SK-N-DZ (cell line): Measurements from ENCODE around the gene CCR2.
"Not testable (repeated sequence)": the region's sequence is repeated elsewhere in the genome, so short reads cannot be mapped to it uniquely, and the experiment has no call there.

Experiments
- DNase-seq: peaks from one replicate; pipeline ENCODE4 v3.0.0-alpha.2; 2015; ENCODE audit warnings: low spot score

Gene CCR2

GRCh38 chr3:46401579-46401978 lies 47.7 kb downstream of the CCR2 start:
- DNase-seq: no peak

- DNase-seq: not testable (repeated sequence)
Observed at GRCh38 chr3:46402902-46403301, 49.0 kb downstream of the CCR2 start.

GRCh38 chr3:46405301-46406019 lies 51.5 kb downstream of the CCR2 start:
- DNase-seq: no peak

GRCh38 chr3:46406443-46406787 lies 52.5 kb downstream of the CCR2 start:
- DNase-seq: no peak

GRCh38 chr3:46406788-46407611 lies 53.1 kb downstream of the CCR2 start, which contains the start of the genes CCR5AS and CCRL2:
CCR5AS (minus strand) TSS chr3:46407066.
CCRL2 (plus strand) TSS chr3:46407259; CDS start chr3:46408080, 821 bp downstream.
- no peak for DNase-seq

GRCh38 chr3:46407970-46408369 lies 54.1 kb downstream of the CCR2 start:
- no peak for DNase-seq

- DNase-seq: no peak
Observed at GRCh38 chr3:46408853-46409252, 54.9 kb downstream of the CCR2 start.

- no peak for DNase-seq
Observed at GRCh38 chr3:46409739-46410489, 56.0 kb downstream of the CCR2 start.
